Measurements from ENCODE around the gene UNC13C.

The UNC13C gene

GRCh38 chr15:54256190-54256589 is 277.9 kb downstream of the UNC13C start:
- Histone ChIP-seq H3K9me2 (replicated peaks; ENCODE audit: control insufficient read depth, low read length) (no peaks in the 10 kb centered on the region), H4K20me1 (ENCODE audit: control insufficient read depth, insufficient read depth, low read depth, low read length) (no peaks in the 10 kb centered on the region), H3F3A (ENCODE audit: control insufficient read depth, insufficient read depth) (no peaks in the 10 kb centered on the region), H3K4me1 (ENCODE audit: control insufficient read depth, low read length) (no peaks in the 10 kb centered on the region), H3K27ac (ENCODE audit: low read depth, low read length) (no peak overlapping the region), H3K27me3 (ENCODE audit: control insufficient read depth, low read length) (no peaks in the 10 kb centered on the region), H3K36me3 (ENCODE audit: control insufficient read depth, low read length) (no peaks in the 10 kb centered on the region), H3K4me2 (ENCODE audit: low read length) (no peak overlapping the region), H3K4me3 (ENCODE audit: low read length) (no peak overlapping the region), H3K9me3 (ENCODE audit: control insufficient read depth, insufficient read depth, low read length) (no peaks in the 10 kb centered on the region; the same call in 1 of the 2 replicates), H3K79me2 (ENCODE audit: control insufficient read depth, low read length) (no peaks in the 10 kb centered on the region)
- TF ChIP-seq, protein P1, sequence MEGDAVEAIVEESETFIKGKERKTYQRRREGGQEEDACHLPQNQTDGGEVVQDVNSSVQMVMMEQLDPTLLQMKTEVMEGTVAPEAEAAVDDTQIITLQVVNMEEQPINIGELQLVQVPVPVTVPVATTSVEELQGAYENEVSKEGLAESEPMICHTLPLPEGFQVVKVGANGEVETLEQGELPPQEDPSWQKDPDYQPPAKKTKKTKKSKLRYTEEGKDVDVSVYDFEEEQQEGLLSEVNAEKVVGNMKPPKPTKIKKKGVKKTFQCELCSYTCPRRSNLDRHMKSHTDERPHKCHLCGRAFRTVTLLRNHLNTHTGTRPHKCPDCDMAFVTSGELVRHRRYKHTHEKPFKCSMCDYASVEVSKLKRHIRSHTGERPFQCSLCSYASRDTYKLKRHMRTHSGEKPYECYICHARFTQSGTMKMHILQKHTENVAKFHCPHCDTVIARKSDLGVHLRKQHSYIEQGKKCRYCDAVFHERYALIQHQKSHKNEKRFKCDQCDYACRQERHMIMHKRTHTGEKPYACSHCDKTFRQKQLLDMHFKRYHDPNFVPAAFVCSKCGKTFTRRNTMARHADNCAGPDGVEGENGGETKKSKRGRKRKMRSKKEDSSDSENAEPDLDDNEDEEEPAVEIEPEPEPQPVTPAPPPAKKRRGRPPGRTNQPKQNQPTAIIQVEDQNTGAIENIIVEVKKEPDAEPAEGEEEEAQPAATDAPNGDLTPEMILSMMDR (IDR thresholded peaks at IDR 0.05; ENCODE audit: low read depth, low read length, poor library complexity, severe bottlenecking): no peak
- no peak for TF ChIP-seq EZH2phosphoT487 (IDR thresholded peaks at IDR 0.05; ENCODE audit: borderline replicate concordance, low read length)

- H3F3A ChIP-seq (ENCODE audit: control insufficient read depth, insufficient read depth): no peaks in the 10 kb centered on the region
- H4K20me1 ChIP-seq (ENCODE audit: control insufficient read depth, insufficient read depth, low read depth, low read length): no peaks in the 10 kb centered on the region
- H3K4me1 ChIP-seq (ENCODE audit: control insufficient read depth, low read length): no peaks in the 10 kb centered on the region
- H3K4me2 ChIP-seq (ENCODE audit: low read length): no peak overlapping the region
- H3K27me3 ChIP-seq (ENCODE audit: control insufficient read depth, low read length): no peaks in the 10 kb centered on the region
- no peaks in the 10 kb centered on the region for H3K9me3 ChIP-seq (ENCODE audit: control insufficient read depth, insufficient read depth, low read length)
- H3K27ac ChIP-seq (ENCODE audit: low read depth, low read length): no peak overlapping the region
- TF ChIP-seq, protein P1 (IDR thresholded peaks at IDR 0.05; ENCODE audit: low read depth, low read length, poor library complexity, severe bottlenecking): no peak
- TF ChIP-seq EZH2phosphoT487 (IDR thresholded peaks at IDR 0.05; ENCODE audit: borderline replicate concordance, low read length): no peak
- H3K4me3 ChIP-seq (ENCODE audit: low read length): no peak overlapping the region
- H3K79me2 ChIP-seq (ENCODE audit: control insufficient read depth, low read length): no peaks in the 10 kb centered on the region
- H3K9me2 ChIP-seq (replicated peaks; ENCODE audit: control insufficient read depth, low read length): no peaks in the 10 kb centered on the region
- H3K36me3 ChIP-seq (ENCODE audit: control insufficient read depth, low read length): no peaks in the 10 kb centered on the region
Observed at GRCh38 chr15:54273928-54274327, 295.7 kb downstream of the UNC13C start.

GRCh38 chr15:54277834-54278233 is 299.6 kb downstream of the UNC13C start:
- TF ChIP-seq, protein P1 (IDR thresholded peaks at IDR 0.05; ENCODE audit: low read depth, low read length, poor library complexity, severe bottlenecking): no peak
- TF ChIP-seq EZH2phosphoT487 (IDR thresholded peaks at IDR 0.05; ENCODE audit: borderline replicate concordance, low read length): no peak

More at GRCh38 chr15:54277834-54278233, 299.6 kb downstream of the UNC13C start:
- Histone ChIP-seq H3K9me3 (ENCODE audit: control insufficient read depth, insufficient read depth, low read length) (no peaks in the 10 kb centered on the region), H3K27ac (ENCODE audit: low read depth, low read length) (no peak overlapping the region), H3K27me3 (ENCODE audit: control insufficient read depth, low read length) (no peaks in the 10 kb centered on the region), H3K4me2 (ENCODE audit: low read length) (no peak overlapping the region), H3K79me2 (ENCODE audit: control insufficient read depth, low read length) (no peaks in the 10 kb centered on the region), H3K4me1 (ENCODE audit: control insufficient read depth, low read length) (no peaks in the 10 kb centered on the region), H3K9me2 (replicated peaks; ENCODE audit: control insufficient read depth, low read length) (no peaks in the 10 kb centered on the region), H3F3A (ENCODE audit: control insufficient read depth, insufficient read depth) (no peaks in the 10 kb centered on the region), H3K4me3 (ENCODE audit: low read length) (no peak overlapping the region), H3K36me3 (ENCODE audit: control insufficient read depth, low read length) (no peaks in the 10 kb centered on the region), H4K20me1 (ENCODE audit: control insufficient read depth, insufficient read depth, low read depth, low read length) (no peaks in the 10 kb centered on the region)
